ENCODE results near the gene MAGI1. TPM values are rescaled to one million over a fixed set of nuclear protein-coding genes. Genes with fewer than 3 reads are reported as not detected.

MAGI1 gene
- total and polyA plus RNA-seq, 2 donors (not counting 1 experiment from before 2014, with no cell fraction given) = 0.10 to 0.22 TPM

GRCh38 chr3:65347166-65347565 lies 691.6 kb downstream of the MAGI1 start:
- H3K9ac ChIP-seq (ENCODE audit: low read length) = no peak overlapping the region
- no peak overlapping the region for H3K4me3 ChIP-seq (ENCODE audit: control extremely low read depth in 1 of 5, extremely low read depth in 1 of 5, insufficient read depth in 1 of 5, low read depth in 2 of 5, low read length in 4 of 5)
- H3K79me2 ChIP-seq (ENCODE audit: control insufficient read depth, insufficient read depth, low read length) = no peaks in the 10 kb centered on the region
- no peaks in the 10 kb centered on the region for H3K4me1 Mint-ChIP-seq
- WGBS (ENCODE audit: insufficient coverage) = no CpG with 5 or more reads among the region's 1 CpG
- intact Hi-C loops (cut with micrococcal nuclease) = no loop called here
- H3K4me1 ChIP-seq (ENCODE audit: control insufficient read depth in 2 of 2, insufficient read depth in 2 of 2, low read length in 2 of 2) = no peaks in the 10 kb centered on the region
- H3K9me3 ChIP-seq (ENCODE audit: control extremely low read depth in 1 of 3, control insufficient read depth in 2 of 3, insufficient read depth in 1 of 3, low read length in 2 of 3) = peaks cover 0 to 3% (median 0%) of the 10 kb centered on the region in 3 donors
- no peak overlapping the region for H3K27ac ChIP-seq (ENCODE audit: low read length in 2 of 2)
- no peak overlapping the region for H3K27ac Mint-ChIP-seq
- ChIA-PET POLR2A (no interaction called here), CTCF (no interaction called here)
- no peaks in the 10 kb centered on the region for H3K9me3 Mint-ChIP-seq (ENCODE audit: insufficient read depth)
- ATAC-seq (ENCODE audit: low read depth) = no peak
- TF ChIP-seq EZH2 (IDR thresholded peaks at IDR 0.05; ENCODE audit: borderline replicate concordance, insufficient read depth, low read depth, low read length, poor library complexity, severe bottlenecking) (no peak), CTCF (IDR thresholded peaks at IDR 0.05) (no peak)
- H3K27me3 ChIP-seq (replicated peaks in 1 of 4; ENCODE audit: control extremely low read depth in 1 of 4, control insufficient read depth in 3 of 4, insufficient read depth in 4 of 4, low read length in 3 of 4) = no peaks in the 10 kb centered on the region
- DNase-seq = no peak
- no peaks in the 10 kb centered on the region for H4K20me1 ChIP-seq (ENCODE audit: control insufficient read depth, insufficient read depth, low read length, poor library complexity, severe bottlenecking)
- no peaks in the 10 kb centered on the region for H3K36me3 ChIP-seq (replicated peaks in 1 of 2; ENCODE audit: control extremely low read depth in 1 of 2, control insufficient read depth in 1 of 2, extremely low read depth in 1 of 2, insufficient read depth in 2 of 2, low read length in 1 of 2)
- no peak overlapping the region for H2AFZ ChIP-seq (ENCODE audit: insufficient read depth, low read depth, low read length, poor library complexity, severe bottlenecking)
- no peak overlapping the region for H3K4me2 ChIP-seq (replicated peaks; ENCODE audit: low read depth, low read length, poor library complexity, severe bottlenecking)
- no peak overlapping the region for H3K4me3 Mint-ChIP-seq
- H3K27me3 Mint-ChIP-seq = no peaks in the 10 kb centered on the region

- no peak for ATAC-seq (ENCODE audit: low read depth)
- intact Hi-C loops (cut with micrococcal nuclease) = no loop called here
Measured at GRCh38 chr3:65344846-65345245, 693.9 kb downstream of the MAGI1 start.

More at GRCh38 chr3:65344846-65345245, 693.9 kb downstream of the MAGI1 start:
- Mint-ChIP-seq H3K4me1 (no peaks in the 10 kb centered on the region), H3K27ac (no peak overlapping the region), H3K4me3 (no peak overlapping the region), H3K9me3 (ENCODE audit: insufficient read depth) (no peaks in the 10 kb centered on the region), H3K27me3 (no peaks in the 10 kb centered on the region)
- TF ChIP-seq EZH2 (IDR thresholded peaks at IDR 0.05; ENCODE audit: borderline replicate concordance, insufficient read depth, low read depth, low read length, poor library complexity, severe bottlenecking) = no peak
- TF ChIP-seq CTCF (IDR thresholded peaks at IDR 0.05) = no peak
- Histone ChIP-seq H3K79me2 (ENCODE audit: control insufficient read depth, insufficient read depth, low read length) (no peaks in the 10 kb centered on the region), H3K27ac (ENCODE audit: low read length in 2 of 2) (no peak overlapping the region), H3K27me3 (replicated peaks in 1 of 4; ENCODE audit: control extremely low read depth in 1 of 4, control insufficient read depth in 3 of 4, insufficient read depth in 4 of 4, low read length in 3 of 4) (no peaks in the 10 kb centered on the region), H3K4me3 (ENCODE audit: control extremely low read depth in 1 of 5, extremely low read depth in 1 of 5, insufficient read depth in 1 of 5, low read depth in 2 of 5, low read length in 4 of 5) (no peak overlapping the region), H3K4me1 (ENCODE audit: control insufficient read depth in 2 of 2, insufficient read depth in 2 of 2, low read length in 2 of 2) (no peaks in the 10 kb centered on the region), H2AFZ (ENCODE audit: insufficient read depth, low read depth, low read length, poor library complexity, severe bottlenecking) (no peak overlapping the region), H3K4me2 (replicated peaks; ENCODE audit: low read depth, low read length, poor library complexity, severe bottlenecking) (no peak overlapping the region), H3K36me3 (replicated peaks in 1 of 2; ENCODE audit: control extremely low read depth in 1 of 2, control insufficient read depth in 1 of 2, extremely low read depth in 1 of 2, insufficient read depth in 2 of 2, low read length in 1 of 2) (no peaks in the 10 kb centered on the region), H3K9ac (ENCODE audit: low read length) (no peak overlapping the region), H4K20me1 (ENCODE audit: control insufficient read depth, insufficient read depth, low read length, poor library complexity, severe bottlenecking) (no peaks in the 10 kb centered on the region), H3K9me3 (ENCODE audit: control extremely low read depth in 1 of 3, control insufficient read depth in 2 of 3, insufficient read depth in 1 of 3, low read length in 2 of 3) (peaks cover 0 to 13% (median 0%) of the 10 kb centered on the region in 3 donors)
- ChIA-PET CTCF (no interaction called here), POLR2A (no interaction called here)
- DNase-seq = no peak
- 100% methylated on average over 1 of the region's 2 CpGs for WGBS (ENCODE audit: insufficient coverage)
